ENCODE measurements around the gene GOLGB1. TPM values are rescaled to one million over a fixed set of nuclear protein-coding genes. Genes with fewer than 3 reads are reported as not detected.

The GOLGB1 gene
- total and polyA plus RNA-seq, 2 donors (not counting 1 experiment from before 2014, with no cell fraction given), result 24.7 to 68.7 TPM

GRCh38 chr3:121720163-121720562, 29.4 kb downstream of the GOLGB1 start:
- Histone ChIP-seq H3K4me1 (ENCODE audit: control insufficient read depth, extremely low read depth, insufficient read depth, low read length) (no peaks in the 10 kb centered on the region), H3K4me2 (ENCODE audit: extremely low read depth, insufficient read depth, low read length) (no peak overlapping the region), H3K27ac (ENCODE audit: insufficient read depth, low read length) (no peak overlapping the region), H2AFZ (ENCODE audit: low read length) (no peak overlapping the region), H3K36me3 (ENCODE audit: control insufficient read depth, insufficient read depth, low read length) (peaks cover 9% of the 10 kb centered on the region), H3K9me3 (ENCODE audit: control insufficient read depth, insufficient read depth, low read depth, low read length) (no peaks in the 10 kb centered on the region), H4K20me1 (ENCODE audit: control insufficient read depth, extremely low read depth, insufficient read depth, low read length) (no peaks in the 10 kb centered on the region), H3K79me2 (ENCODE audit: control insufficient read depth, insufficient read depth, low read length) (no peaks in the 10 kb centered on the region), H3K4me3 (replicated peaks in 1 of 4; ENCODE audit: control extremely low read depth in 1 of 4, insufficient read depth in 1 of 4, low read depth in 3 of 4, low read length in 4 of 4) (no peak overlapping the region), H3K27me3 (ENCODE audit: control insufficient read depth, insufficient read depth, low read length) (no peaks in the 10 kb centered on the region), H3K9ac (ENCODE audit: insufficient read depth, low read length) (no peak overlapping the region)
- no peak for TF ChIP-seq CTCF (conservative IDR thresholded peaks at IDR 0.05 in 1 of 2, IDR thresholded peaks at IDR 0.05 in 1 of 2; ENCODE audit: low read depth in 1 of 2, low read length in 2 of 2)
- no peak for TF ChIP-seq EZH2 (IDR thresholded peaks at IDR 0.05; ENCODE audit: low read length, missing control alignments)
- DNase-seq (ENCODE audit: low read depth in 2 of 2), result no peak

- H3K27ac ChIP-seq (ENCODE audit: insufficient read depth, low read length), result no peak overlapping the region
- no peaks in the 10 kb centered on the region for H4K20me1 ChIP-seq (ENCODE audit: control insufficient read depth, extremely low read depth, insufficient read depth, low read length)
- peaks cover 6% of the 10 kb centered on the region for H3K36me3 ChIP-seq (ENCODE audit: control insufficient read depth, insufficient read depth, low read length)
- H3K4me1 ChIP-seq (ENCODE audit: control insufficient read depth, extremely low read depth, insufficient read depth, low read length), result no peaks in the 10 kb centered on the region
- no peak overlapping the region for H3K9ac ChIP-seq (ENCODE audit: insufficient read depth, low read length)
- no peak for DNase-seq (ENCODE audit: low read depth in 2 of 2)
- no peaks in the 10 kb centered on the region for H3K27me3 ChIP-seq (ENCODE audit: control insufficient read depth, insufficient read depth, low read length)
- H3K9me3 ChIP-seq (ENCODE audit: control insufficient read depth, insufficient read depth, low read depth, low read length), result no peaks in the 10 kb centered on the region
- no peaks in the 10 kb centered on the region for H3K79me2 ChIP-seq (ENCODE audit: control insufficient read depth, insufficient read depth, low read length)
- TF ChIP-seq CTCF (conservative IDR thresholded peaks at IDR 0.05 in 1 of 2, IDR thresholded peaks at IDR 0.05 in 1 of 2; ENCODE audit: low read depth in 1 of 2, low read length in 2 of 2) (no peak), EZH2 (IDR thresholded peaks at IDR 0.05; ENCODE audit: low read length, missing control alignments) (no peak)
- no peak overlapping the region for H3K4me2 ChIP-seq (ENCODE audit: extremely low read depth, insufficient read depth, low read length)
- no peak overlapping the region for H2AFZ ChIP-seq (ENCODE audit: low read length)
- H3K4me3 ChIP-seq (replicated peaks in 1 of 4; ENCODE audit: control extremely low read depth in 1 of 4, insufficient read depth in 1 of 4, low read depth in 3 of 4, low read length in 4 of 4), result no peak overlapping the region
Observed at GRCh38 chr3:121719423-121719822, 30.1 kb downstream of the GOLGB1 start.

GRCh38 chr3:121718205-121718846, 31.2 kb downstream of the GOLGB1 start:
- H3K27ac ChIP-seq (ENCODE audit: insufficient read depth, low read length), result no peak overlapping the region
- no peaks in the 10 kb centered on the region for H3K27me3 ChIP-seq (ENCODE audit: control insufficient read depth, insufficient read depth, low read length)
- no peak for TF ChIP-seq EZH2 (IDR thresholded peaks at IDR 0.05; ENCODE audit: low read length, missing control alignments)
- no peak for TF ChIP-seq CTCF (conservative IDR thresholded peaks at IDR 0.05 in 1 of 2, IDR thresholded peaks at IDR 0.05 in 1 of 2; ENCODE audit: low read depth in 1 of 2, low read length in 2 of 2)
- H3K9me3 ChIP-seq (ENCODE audit: control insufficient read depth, insufficient read depth, low read depth, low read length), result no peaks in the 10 kb centered on the region
- H3K4me2 ChIP-seq (ENCODE audit: extremely low read depth, insufficient read depth, low read length), result no peak overlapping the region
- no peak overlapping the region for H3K9ac ChIP-seq (ENCODE audit: insufficient read depth, low read length)
- no peaks in the 10 kb centered on the region for H3K4me1 ChIP-seq (ENCODE audit: control insufficient read depth, extremely low read depth, insufficient read depth, low read length)
- H3K36me3 ChIP-seq (ENCODE audit: control insufficient read depth, insufficient read depth, low read length), result peaks cover 6% of the 10 kb centered on the region
- H3K4me3 ChIP-seq (replicated peaks in 1 of 4; ENCODE audit: control extremely low read depth in 1 of 4, insufficient read depth in 1 of 4, low read depth in 3 of 4, low read length in 4 of 4), result no peak overlapping the region
- no peak for DNase-seq (ENCODE audit: low read depth in 2 of 2)
- H2AFZ ChIP-seq (ENCODE audit: low read length), result no peak overlapping the region
- H3K79me2 ChIP-seq (ENCODE audit: control insufficient read depth, insufficient read depth, low read length), result no peaks in the 10 kb centered on the region
- no peaks in the 10 kb centered on the region for H4K20me1 ChIP-seq (ENCODE audit: control insufficient read depth, extremely low read depth, insufficient read depth, low read length)
